HL-60 (cell line): ENCODE data around the gene GLIS1.

Source experiments
- DNase-seq, 2 experiments: peaks; one replicate each; pipeline ENCODE4 v3.0.0-alpha.2; 2010 to 2020; ENCODE audit warnings: low read depth in 1 of 2, low spot score in 1 of 2
- H3K27ac ChIP-seq: fragments of 250-450 bp; sonication (Bioruptor Pico); replicated peaks from 2 replicates; pipeline ENCODE4 v1.5.1; 2020; ENCODE audit warnings: mild to moderate bottlenecking, moderate library complexity
- H3K27me3 ChIP-seq: fragments of 250-450 bp; sonication (Bioruptor Pico); 2 replicates; pipeline ENCODE4 v1.5.1; 2021; ENCODE audit warnings: mild to moderate bottlenecking, moderate library complexity; ENCODE audit not compliant: insufficient read depth, poor library complexity, severe bottlenecking
- H3K4me3 ChIP-seq: replicated peaks from 2 replicates; pipeline ENCODE4 v1.5.1; 2011; ENCODE audit warnings: mild to moderate bottlenecking, control low read depth, low read length; ENCODE audit not compliant: insufficient read depth
- CTCF ChIP-seq: IDR thresholded peaks from one replicate; pipeline ENCODE4 v1.5.1; 2011; ENCODE audit warnings: low read length, control low read depth, inconsistent platforms; ENCODE audit not compliant: insufficient read depth
- GABPA ChIP-seq: IDR thresholded peaks from 2 replicates; pipeline ENCODE4 v1.6.1; 2012; ENCODE audit warnings: low read depth
- POLR2AphosphoS5 ChIP-seq: IDR thresholded peaks from 2 replicates; pipeline ENCODE4 v1.6.1; 2012; ENCODE audit warnings: low read depth
- REST ChIP-seq: IDR thresholded peaks from 2 replicates; pipeline ENCODE4 v1.6.1; 2012; ENCODE audit warnings: low read depth; ENCODE audit not compliant: insufficient replicate concordance
- SPI1 ChIP-seq: IDR thresholded peaks from 2 replicates; pipeline ENCODE4 v1.6.1; 2012; ENCODE audit warnings: low read depth, mild to moderate bottlenecking, borderline replicate concordance

GLIS1 gene

GRCh38 chr1:53506355-53507050, 232.5 kb downstream of the GLIS1 start:
- TF ChIP-seq GABPA = no peak
- TF ChIP-seq CTCF = no peak
- Histone ChIP-seq H3K27ac (no peak overlapping the region), H3K27me3 (no peaks in the 10 kb centered on the region), H3K4me3 (no peak overlapping the region)
- no peak for DNase-seq

- no peak overlapping the region for H3K4me3 ChIP-seq
- no peak for DNase-seq
- no peak overlapping the region for H3K27ac ChIP-seq
- TF ChIP-seq SPI1 (no peak), GABPA (no peak), POLR2AphosphoS5 (no peak)
- no peaks in the 10 kb centered on the region for H3K27me3 ChIP-seq
Measured at GRCh38 chr1:53505891-53506290, 233.1 kb downstream of the GLIS1 start.

- Histone ChIP-seq H3K4me3 (no peak overlapping the region), H3K27ac (no peak overlapping the region), H3K27me3 (no peaks in the 10 kb centered on the region)
- DNase-seq = no peak
- TF ChIP-seq POLR2AphosphoS5 (no peak), SPI1 (no peak), GABPA (no peak), CTCF (no peak), REST (no peak)
Measured at GRCh38 chr1:53505401-53505800, 233.6 kb downstream of the GLIS1 start.

- Histone ChIP-seq H3K4me3 (no peak overlapping the region), H3K27me3 (no peaks in the 10 kb centered on the region), H3K27ac (no peak overlapping the region)
- no peak for TF ChIP-seq REST
- no peak for TF ChIP-seq SPI1
- no peak for TF ChIP-seq GABPA
- TF ChIP-seq POLR2AphosphoS5 = no peak
- no peak for TF ChIP-seq CTCF
- DNase-seq = no peak
Measured at GRCh38 chr1:53504901-53505300, 234.1 kb downstream of the GLIS1 start.
